Measurements from ENCODE around the gene WTAP. TPM values are rescaled to one million over a fixed set of nuclear protein-coding genes. Genes with fewer than 3 reads are reported as not detected.

WTAP gene
- total and polyA plus RNA-seq, 2 of the 8 experiments (the other 6 are each of a cell fraction or from before 2014, with no cell fraction given): 32.6 to 120 TPM

DNA sequence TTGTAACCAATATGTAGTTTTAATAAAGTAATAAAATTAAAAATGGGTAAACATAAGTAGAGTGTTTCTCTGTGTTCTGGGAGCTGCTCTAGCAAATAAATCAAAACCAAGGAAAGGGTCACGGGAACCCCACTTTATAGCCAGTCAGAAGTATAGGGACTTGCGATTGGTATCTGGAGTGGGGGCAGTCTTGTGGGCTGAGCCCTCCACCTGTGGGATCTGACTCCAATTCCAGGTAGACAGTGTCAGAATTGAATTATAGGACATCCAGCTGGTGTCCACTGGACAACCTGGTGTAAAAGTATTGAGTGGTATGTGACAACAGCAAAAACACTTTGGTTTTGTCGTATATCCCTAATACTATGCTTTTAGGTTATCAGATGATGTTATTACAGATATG lies 48.7 kb upstream of the WTAP start (continued):
- TF ChIP-seq CBX5 (IDR thresholded peaks at IDR 0.05; ENCODE audit: low read depth, low read length) (no peak), SIN3A (conservative IDR thresholded peaks at IDR 0.05 in 1 of 2, IDR thresholded peaks at IDR 0.05 in 1 of 2; ENCODE audit: low read depth in 1 of 2, low read length in 2 of 2) (no peak), TEAD4 (IDR thresholded peaks at IDR 0.05; ENCODE audit: low read depth, low read length) (no peak), JUND (IDR thresholded peaks at IDR 0.05; ENCODE audit: low read length) (no peak), EZH2 (IDR thresholded peaks at IDR 0.05; ENCODE audit: low read depth, low read length, severe bottlenecking) (no peak)
